DMS153 treated with DMSO at 0.1 percent for 48 hours (cell line): ENCODE measurements around the gene SERP2.
A peak's percentile ranks its signal among the peaks of the same experiment; 100 is the strongest.

ENCODE experiments used
- DNase-seq: peaks from one replicate; lab custom pipeline; 2025; ENCODE audit not compliant: unreplicated experiment; lab: John Stamatoyannopoulos, UW

Gene SERP2

GRCh38 chr13:44409595-44409994, 36.0 kb downstream of the SERP2 start:
- DNase-seq = no peak

- DNase-seq = no peak
Observed at GRCh38 chr13:44410328-44410859, 36.8 kb downstream of the SERP2 start.

DNA sequence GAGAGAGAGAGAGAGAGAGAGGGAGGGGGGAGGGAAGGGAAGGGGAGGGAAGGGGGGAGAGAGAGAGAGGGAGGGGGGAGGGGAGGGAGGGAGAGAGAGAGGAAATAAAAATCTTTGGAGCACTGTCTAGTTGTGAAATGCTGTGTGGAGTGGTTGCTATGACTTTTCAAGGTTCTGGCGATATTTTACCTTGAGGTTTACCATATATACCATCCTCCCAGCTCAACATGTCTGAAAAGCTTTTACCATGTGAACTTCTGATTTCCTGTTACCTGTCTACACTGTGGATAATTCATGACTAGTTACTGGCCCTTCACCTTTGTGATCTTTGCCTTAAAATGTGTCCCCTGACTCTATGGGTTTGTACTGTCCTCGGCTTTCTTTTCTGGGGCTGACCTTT, 38.2 kb downstream of the SERP2 start:
- DNase-seq = no peak

GRCh38 chr13:44412346-44412935, 38.8 kb downstream of the SERP2 start:
- no peak for DNase-seq

GRCh38 chr13:44413095-44413494, 39.5 kb downstream of the SERP2 start:
- no peak for DNase-seq

DNA sequence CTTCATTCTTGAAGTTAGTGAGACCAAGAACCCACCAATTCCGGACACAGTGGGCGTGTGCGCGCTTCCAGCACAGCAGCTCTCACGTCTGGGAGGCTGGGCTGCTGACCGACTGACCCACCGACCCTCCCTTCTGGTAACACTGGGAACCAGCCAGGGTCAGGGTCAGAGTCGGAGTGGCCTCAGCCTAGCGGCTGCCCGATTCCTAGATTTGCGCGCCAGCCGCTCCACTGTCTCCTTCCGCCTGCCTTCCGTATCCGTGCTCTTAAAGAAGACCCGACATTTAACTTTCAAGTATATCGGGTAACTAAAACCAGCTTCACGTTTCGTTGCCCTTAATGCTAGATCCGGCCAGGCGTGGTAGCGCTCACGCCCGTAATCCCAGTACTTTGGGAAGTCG, 41.1 kb downstream of the SERP2 start:
- DNase-seq = no peak

- DNase-seq = no peak
Observed at GRCh38 chr13:44415815-44416214, 42.2 kb downstream of the SERP2 start.

- no peak for DNase-seq
Observed at GRCh38 chr13:44416301-44416700, 42.7 kb downstream of the SERP2 start.

DNA sequence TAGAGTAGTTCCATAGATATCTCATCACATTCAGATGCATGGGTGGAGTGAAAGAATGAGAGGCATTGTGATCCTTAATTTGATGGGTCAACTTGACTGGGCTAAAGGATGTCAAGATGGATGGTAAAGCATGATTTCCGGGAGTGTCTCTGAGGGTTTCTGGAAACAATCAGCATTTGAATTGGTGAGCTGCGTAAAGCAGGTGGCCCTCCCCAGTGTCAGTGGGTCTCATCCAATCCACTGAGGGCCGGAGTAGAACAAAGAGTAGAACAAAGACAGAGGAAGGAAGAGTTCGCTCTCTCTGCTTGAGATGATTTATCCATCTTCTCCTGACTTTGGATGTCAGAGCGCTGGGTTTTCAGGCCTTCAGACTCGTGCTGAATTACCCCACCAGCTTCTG, 43.1 kb downstream of the SERP2 start:
- no peak for DNase-seq

- no peak for DNase-seq
Observed at GRCh38 chr13:44417446-44417845, 43.8 kb downstream of the SERP2 start.

GRCh38 chr13:44417876-44418275, 44.3 kb downstream of the SERP2 start:
- no peak for DNase-seq

- DNase-seq = no peak
Observed at GRCh38 chr13:44420376-44421220, 47.0 kb downstream of the SERP2 start.

DNA sequence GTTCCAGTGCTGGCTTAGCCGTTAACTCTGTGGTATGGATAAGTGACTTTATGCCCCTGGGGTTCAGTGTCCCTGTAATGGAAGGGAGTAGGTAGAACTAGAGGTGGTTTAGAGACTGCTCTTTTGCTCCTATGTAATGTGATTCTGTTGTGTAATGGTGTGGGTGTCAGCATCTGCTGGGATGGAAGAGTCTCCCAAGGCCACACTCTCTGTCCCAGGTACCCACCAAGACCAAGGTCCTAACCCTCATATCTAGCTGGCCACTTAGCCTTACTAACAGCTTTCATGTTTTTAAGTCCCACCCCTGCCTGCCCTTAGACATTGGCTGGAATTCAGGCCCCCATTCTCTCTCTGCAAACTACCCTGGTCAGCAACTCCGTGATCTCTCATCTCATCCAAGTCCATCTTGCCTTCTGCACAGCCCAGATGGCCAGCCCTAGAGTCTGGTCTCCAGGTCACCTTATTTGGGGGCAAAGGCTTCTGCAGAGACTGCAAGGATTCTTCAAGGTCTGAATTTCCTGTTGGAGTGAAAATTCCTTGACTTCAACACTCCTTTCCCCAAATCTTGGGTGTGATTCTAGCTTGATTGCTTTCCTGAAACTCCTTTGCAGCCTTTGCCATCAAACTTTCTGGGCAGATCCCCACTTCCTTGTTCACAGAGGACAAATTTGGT, 48.4 kb downstream of the SERP2 start:
- DNase-seq = no peak

- DNase-seq = no peak
Observed at GRCh38 chr13:44422755-44423643, 49.4 kb downstream of the SERP2 start.

DNA sequence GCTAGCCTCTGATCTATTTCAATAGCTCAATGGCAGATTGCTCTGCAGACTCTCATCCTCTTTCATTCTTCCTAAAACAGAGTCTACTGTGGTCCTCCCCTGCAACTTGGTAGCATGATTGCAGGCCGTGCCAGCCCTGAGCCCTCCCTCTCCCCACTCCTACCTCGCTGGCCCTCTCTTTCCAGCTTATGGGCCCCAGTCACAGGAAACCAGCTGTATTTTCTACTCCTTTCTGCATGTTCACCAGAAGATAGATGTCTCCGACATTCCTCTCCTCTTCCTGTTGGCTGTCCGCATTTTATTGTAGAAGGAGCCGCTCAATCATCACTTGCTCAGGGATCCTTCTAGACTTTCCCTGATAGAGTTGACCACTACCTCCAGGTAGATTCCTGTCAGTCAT, 50.2 kb downstream of the SERP2 start:
- DNase-seq = no peak

- DNase-seq = peak; percentile 82
Observed at GRCh38 chr13:44425041-44425814, 51.6 kb downstream of the SERP2 start.

- no peak for DNase-seq
Observed at GRCh38 chr13:44425815-44426078, 52.1 kb downstream of the SERP2 start.

- DNase-seq = no peak
Observed at GRCh38 chr13:44426461-44426860, 52.8 kb downstream of the SERP2 start.

- no peak for DNase-seq
Observed at GRCh38 chr13:44429311-44429710, 55.7 kb downstream of the SERP2 start.

GRCh38 chr13:44431150-44431549, 57.5 kb downstream of the SERP2 start:
- no peak for DNase-seq
